Left cardiac atrium (tissue), 2 donors: ENCODE results near the gene LRRC17. TPM values are rescaled to one million over a fixed set of nuclear protein-coding genes. Genes with fewer than 3 reads are reported as not detected.

Source experiments
- total RNA-seq, 2 donors: library from RNA; stranded (reverse); fragmentation: NEBNext Ultra II Directional; extraction: Animal tissue kit (Norgen Biotek cat#: 25700); gene quantifications; one replicate each; pipeline ENCODE4 v1.2.1, GENCODE V29; 2021
- donor health status: DM: no; HTN: yes; CAD: no; lungs with severe emphysema.
- donor health status: DM: yes; HTN: yes; CAD: no.

Gene LRRC17
- total RNA-seq, 2 donors from 2014 or later = 2.5 to 5.9 TPM

Other genes starting within 250 kb of the LRRC17 start
- gene POLR2J2, start 241.3 kb upstream of the LRRC17 start, total RNA-seq = 1 to 10 TPM; 1.9 to 4.2 TPM
- gene FAM185A, start 164.0 kb upstream of the LRRC17 start, total RNA-seq = 1 to 10 TPM; 4.4 to 4.5 TPM
- gene FBXL13, start 161.8 kb downstream of the LRRC17 start, total RNA-seq = under 1 TPM; 0.65 to 0.68 TPM
- 10 to 100 TPM; 21.2 to 22.7 TPM for gene ARMC10, start 162.1 kb downstream of the LRRC17 start, total RNA-seq
- gene NAPEPLD, start 236.1 kb downstream of the LRRC17 start, total RNA-seq = 1 to 10 TPM; 5.3 to 9.7 TPM